Stimulated activated CD4-positive, alpha-beta T cell treated with anti-CD3 and anti-CD28 coated beads, Interleukin-1b, Interleukin-23, amount 100 ng/mL, for 24 hours (primary cell): Measurements from ENCODE around the gene ZSCAN26.
A peak's percentile ranks its signal among the peaks of the same experiment; 100 is the strongest.
"Not testable (repeated sequence)": the region's sequence is repeated elsewhere in the genome, so short reads cannot be mapped to it uniquely, and the experiment has no call there.

Experiments
- DNase-seq, 4 experiments: peaks; one replicate each; pipeline ENCODE4 v3.0.0-alpha.2; 2020; ENCODE audit warnings: low read depth in 4 of 4, low spot score in 1 of 4

The ZSCAN26 gene

DNA sequence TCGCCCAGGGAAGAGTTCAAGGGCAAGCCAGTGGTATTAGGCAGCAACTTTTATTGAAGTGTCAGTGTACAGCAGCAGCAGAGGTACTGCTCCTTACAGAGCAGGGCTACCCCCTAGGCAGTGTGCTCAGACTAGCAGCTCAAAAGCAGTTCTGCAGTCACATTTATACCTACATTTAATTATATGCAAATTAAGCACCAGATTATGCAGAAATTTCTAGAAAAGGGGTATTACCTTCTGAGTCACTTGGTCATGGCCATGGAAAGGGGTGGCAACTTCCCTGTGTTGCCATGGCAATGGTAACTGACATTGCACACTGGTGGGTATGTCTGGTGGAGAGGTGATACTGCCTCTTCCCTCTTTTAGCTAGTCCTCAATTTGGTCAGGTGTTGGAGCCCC, 12.8 kb upstream of the ZSCAN26 start:
- no peak for DNase-seq

DNA sequence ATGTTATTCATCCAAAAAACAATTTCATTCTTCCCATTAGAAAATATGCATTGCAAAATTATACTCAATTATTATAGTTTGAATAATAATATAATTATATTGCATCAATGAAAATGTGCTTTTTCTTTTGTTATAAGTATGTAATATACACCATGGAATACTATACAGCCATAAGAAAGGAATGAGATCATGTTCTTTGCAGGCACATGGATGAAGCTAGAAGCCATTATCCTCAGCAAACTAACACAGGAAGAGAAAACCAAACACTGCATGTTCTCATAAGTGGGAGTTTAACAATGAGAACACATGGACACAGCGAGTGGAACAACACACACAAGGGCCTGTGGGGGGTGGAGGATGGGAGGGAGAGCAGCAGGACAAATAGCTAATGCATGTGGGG, 9.9 kb upstream of the ZSCAN26 start:
- no peak for DNase-seq

DNA sequence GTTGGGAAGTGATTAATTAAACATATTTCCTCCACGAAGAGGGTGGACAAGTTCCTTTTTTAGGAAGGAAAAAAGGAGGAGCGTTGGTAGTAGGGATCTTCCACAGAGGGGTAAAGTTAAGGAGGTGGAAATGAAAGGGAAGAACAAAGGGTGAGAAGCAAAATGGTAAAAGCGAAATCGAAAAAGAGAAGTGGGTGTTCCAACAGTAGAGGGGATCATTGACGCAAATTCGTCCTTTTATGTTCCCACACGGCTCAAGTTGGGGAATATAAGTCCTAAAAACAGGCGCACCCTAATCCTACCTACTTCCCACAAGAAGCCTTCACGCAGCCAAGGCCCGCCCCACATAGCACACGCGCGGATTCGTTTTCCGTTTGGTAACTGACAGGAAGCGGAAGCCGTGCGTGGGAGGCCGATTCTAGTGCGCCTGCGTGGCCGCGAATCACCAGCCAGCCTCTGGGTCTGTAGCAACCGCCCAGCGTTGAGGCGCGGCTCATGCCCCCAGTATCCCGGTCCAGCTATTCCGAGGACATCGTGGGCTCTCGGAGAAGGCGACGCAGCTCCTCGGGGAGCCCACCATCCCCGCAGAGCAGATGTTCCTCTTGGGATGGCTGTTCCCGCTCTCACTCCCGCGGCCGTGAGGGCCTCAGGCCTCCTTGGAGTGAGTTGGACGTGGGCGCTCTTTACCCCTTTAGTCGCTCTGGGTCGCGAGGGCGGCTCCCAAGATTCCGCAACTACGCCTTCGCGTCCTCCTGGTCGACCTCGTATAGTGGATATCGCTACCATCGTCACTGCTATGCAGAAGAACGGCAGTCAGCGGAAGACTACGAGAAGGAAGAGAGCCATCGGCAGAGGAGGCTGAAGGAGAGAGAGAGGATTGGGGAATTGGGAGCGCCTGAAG, 7.8 kb upstream of the ZSCAN26 start, which contains the start of gene NKAPL:
Gene NKAPL (plus strand): TSS at position 421 of the 901 bp plus-strand sequence. CDS start 75 bp downstream, at position 496.
- peak in 3 of 4 experiments; percentile 38 to 46 (median 40) for DNase-seq

DNA sequence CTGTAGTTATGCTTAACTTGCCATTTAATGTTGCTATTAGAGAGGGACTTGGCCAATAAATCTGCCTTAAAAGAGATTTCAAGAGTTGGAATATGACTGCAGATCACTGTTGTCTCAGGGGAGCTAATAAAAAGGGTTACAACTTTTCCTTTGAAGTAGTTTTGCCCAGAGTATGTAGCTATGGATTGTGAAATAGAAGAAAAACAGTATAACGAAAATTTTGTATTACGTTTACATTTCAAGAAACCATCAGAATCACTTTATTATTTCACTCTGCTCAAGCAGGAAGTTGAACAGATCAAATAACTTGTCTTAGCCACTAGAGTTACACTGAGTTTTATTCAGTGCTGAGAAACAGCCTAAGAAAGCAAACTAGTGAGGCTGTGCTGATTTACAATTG, 3.0 kb upstream of the ZSCAN26 start:
- no peak for DNase-seq

DNA sequence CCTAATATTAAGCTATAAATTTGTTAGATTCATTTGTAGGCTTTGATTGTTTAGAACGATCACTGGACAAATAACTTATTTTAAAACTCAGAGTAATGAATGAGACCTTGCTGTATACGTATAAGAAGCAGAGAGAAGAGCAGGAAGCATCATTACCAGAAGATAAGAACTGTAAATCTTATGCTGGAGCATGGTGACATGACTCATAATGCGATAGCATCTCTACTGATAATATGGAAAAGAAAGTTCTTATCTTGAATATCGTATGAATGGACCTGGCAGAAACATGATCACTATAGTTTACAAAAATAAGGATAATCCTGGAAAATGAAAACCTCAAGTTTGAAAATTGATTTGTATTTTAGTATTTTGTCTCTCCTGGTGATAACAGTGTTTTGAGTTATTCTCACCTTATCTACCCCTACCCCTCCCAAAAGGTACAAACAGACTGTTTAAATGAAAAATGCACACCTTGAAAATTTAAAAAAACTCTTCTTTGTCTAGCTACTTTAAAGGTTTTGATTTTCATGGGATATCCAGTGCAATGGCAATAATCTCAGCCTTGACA, 2.0 kb upstream of the ZSCAN26 start:
- DNase-seq, result no peak

DNA sequence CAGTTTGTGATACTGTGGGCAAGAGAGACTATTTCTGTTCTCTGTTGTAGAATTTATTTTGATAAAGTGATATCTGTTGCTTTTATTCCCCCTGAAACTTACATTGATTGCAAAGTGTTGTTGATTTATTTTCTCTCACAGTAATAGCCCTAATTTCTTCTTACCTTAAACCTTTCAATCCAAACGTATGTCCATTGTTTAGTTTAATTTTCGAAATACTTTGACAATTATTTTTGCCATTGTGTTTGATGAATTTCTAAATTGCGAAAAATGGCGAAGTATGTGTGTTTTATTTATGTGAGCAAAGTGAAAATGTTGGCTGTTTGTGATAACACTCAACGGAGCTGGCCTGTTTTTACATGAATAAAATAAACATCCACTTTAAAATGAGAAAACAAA, 381 bp upstream of the ZSCAN26 start:
- no peak for DNase-seq

DNA sequence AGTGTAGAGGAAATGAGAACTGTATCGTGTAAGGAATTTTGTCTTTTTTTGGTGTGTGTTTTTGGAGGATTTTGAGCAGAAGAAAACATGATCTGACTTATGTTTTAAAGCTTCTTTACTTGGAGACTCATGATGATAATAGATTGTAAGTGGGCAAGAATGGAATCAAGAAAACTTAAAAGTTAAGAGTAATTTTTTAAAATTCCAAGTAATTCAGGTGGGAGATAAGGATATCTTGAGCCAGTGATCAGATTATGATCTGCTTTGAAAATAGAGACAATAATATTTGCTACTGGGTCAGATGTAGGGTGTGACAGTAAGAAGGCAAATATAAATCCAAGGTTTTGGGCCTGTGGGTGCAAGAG, 734 bp downstream of the ZSCAN26 start:
- DNase-seq, result no peak

DNA sequence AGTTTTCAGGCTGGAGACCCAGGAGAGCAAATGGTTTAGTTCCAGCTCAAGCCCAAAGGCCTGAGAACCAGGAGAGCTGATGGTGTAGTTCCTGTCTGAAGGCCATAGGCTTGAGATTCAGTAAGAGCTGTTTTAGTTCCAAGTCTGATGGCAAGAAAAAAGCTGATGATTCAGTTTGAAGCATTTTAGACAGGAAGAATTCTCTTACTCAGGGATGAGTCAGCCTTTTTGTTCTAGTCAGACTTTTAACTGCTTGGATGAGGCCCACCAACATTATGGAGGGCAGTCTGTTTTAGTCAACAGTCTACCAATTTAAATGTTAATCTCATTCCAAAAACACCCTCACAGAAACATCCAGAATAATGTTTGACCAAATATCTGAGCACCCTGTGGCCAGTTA, 2.5 kb downstream of the ZSCAN26 start:
- DNase-seq, result no peak

DNA sequence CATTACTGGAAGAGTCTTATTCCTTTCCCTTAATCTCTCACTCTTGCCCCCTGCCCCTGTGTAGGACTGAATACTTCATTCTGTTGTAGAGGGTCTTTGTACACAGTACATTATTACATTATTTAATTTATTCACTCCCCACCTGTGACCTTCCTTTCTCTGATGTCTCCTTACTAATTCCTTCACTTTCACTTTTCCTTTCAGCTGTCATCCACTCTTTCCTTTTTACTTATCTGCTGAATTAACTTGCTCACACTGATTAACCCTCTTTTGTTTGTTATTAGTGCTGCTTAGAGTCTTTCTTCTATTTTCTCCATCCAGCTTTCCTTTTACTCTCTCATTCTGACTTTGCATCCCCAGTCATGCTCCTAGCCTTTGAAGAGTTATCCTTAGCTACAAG, 7.9 kb downstream of the ZSCAN26 start:
- no peak for DNase-seq

DNA sequence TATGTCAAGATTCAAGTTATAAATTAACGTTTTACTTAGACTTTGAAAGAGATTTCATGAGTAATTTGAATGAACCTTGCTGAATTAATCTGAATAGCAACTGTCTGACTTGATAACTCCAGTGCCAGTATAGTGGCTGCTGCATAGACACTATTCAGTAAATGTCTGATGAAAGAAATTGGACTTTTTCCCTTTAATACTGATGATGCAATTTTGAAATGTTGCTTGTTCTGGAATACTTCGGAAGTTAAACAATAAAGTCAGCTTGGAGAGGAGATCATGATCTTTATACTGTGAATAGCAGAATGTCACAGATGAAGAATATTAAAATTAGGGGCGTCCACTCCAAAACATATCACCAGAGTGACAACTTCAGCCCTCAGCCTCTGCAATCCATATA, 10.8 kb downstream of the ZSCAN26 start:
- DNase-seq, result no peak

DNA sequence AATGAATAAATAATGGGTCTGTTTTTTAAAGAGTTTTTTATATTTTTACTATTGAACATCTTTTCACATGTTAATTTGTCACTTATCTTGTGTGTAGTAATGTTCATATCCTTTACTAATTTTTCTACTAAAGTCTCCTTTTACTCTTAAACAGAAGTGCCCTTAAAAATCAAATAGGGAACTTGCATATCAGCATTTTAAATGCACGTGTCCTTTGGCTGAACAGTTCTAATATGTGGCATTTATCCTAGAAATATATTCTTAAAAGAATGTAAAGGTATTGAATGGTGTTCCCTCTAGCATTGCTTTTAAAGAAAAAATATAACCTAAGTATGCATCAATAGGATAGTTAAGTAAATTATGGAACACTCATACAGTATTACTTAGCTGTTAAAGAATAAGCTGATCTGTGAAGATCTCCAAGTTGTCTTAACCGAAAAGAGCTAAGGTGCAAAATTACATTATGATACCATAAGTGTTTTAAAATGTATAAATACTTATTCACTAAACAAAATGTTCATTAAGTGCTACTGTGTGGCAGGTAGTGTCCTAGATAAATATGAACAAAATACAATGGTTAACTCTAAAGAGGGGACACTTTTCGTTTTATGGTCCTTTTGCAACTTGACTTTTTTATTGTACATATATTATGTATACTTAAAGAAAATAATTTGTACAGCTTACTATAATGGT, 13.8 kb downstream of the ZSCAN26 start:
- no peak for DNase-seq

DNA sequence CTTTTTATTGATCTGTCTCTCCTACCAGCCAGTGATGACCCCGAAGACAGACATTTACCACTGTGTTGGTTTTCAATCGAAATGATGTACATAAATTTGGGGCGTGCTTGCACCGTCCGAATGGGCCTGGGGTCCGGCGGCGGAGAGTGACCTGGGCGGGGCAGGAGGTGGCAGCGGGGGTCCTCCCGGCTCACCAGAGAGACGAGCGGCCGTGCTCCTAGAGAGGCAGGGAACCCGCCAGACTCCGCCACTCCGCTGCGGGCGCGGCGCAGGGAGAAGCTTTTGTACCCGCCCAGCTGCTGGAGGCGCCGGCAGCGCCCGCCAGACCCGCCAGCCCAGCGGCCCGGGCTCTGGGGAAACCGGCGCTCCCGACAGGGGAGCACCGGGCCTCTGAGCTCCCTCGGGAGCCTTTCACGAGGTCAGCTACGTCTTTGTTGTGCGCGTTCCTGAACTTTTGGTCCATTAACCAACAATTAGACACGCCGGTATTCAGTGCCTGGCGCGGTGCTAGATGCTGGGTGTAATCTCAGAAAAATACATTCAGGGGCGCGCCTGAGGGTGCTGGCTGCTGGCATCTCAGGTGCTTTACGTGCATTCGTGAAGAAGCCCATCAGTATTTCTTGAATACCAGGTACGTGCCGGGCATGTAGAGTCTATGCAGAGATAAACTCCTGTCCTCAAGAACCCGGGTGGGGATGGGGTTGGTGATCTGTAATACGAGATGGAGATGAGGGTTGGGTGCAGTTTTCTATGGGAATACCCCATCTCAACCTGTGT, 14.5 kb downstream of the ZSCAN26 start, which contains the start of gene PGBD1:
Gene PGBD1 (plus strand): TSS at position 285 of the 777 bp plus-strand sequence. CDS start 2,242 bp downstream, outside the sequence.
- peak in 2 of 4 experiments; percentile 52 to 54 for DNase-seq

DNA sequence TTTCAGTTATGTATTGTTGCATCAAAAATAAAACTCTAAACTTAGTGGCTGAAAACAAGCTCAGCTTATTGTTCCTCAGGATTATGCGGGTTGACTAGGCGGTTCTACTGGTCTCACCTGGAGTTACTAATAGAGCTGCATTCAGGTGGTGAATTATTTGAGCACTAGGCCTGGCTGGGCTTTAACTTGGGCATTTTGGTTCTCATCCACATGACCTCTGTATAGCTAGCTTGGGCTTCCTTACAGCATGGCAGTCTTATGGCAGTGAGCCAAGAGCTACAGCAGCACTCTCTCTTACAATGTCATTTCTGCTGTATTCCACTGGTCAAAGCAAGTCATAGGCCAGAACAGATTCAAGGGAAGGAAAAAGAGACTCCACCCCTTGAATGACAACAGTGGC, 16.0 kb downstream of the ZSCAN26 start:
- DNase-seq, result no peak

DNA sequence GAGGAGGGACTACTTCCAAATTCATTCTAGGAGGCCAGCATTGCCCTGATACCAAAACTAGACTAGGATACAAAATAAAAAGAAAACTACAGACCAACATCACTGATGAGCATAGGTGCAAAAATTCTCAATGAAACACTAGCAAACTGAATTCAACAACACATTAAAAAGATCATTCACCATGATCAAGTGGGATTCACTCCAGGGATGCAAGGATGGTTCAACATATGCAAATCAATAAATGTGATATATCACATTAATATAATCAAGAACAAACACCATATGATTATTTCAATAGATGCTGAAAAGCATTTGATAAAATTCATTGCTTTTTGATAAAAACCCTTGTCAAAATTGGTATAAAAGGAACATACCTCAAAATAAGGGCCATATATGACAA, 24.6 kb downstream of the ZSCAN26 start:
- no peak for DNase-seq

DNA sequence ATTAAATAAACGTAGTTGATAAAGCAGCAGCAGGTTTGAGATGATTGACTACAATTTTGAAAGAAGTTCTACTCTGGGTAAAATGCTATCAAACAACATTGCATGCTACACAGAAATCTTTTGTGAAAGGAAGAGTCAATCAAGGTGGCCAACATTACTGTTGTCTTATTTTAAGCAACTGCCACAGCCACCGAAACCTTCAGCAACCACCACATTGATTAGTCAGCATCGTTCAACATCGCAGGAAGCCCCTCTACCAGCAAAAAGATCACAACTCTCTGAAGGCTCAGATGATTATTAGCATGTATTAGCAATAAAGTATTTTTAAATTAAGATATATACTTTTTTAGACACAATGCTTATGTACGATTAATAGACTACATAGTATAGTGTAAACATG, 28.4 kb downstream of the ZSCAN26 start:
- DNase-seq, result no peak

DNA sequence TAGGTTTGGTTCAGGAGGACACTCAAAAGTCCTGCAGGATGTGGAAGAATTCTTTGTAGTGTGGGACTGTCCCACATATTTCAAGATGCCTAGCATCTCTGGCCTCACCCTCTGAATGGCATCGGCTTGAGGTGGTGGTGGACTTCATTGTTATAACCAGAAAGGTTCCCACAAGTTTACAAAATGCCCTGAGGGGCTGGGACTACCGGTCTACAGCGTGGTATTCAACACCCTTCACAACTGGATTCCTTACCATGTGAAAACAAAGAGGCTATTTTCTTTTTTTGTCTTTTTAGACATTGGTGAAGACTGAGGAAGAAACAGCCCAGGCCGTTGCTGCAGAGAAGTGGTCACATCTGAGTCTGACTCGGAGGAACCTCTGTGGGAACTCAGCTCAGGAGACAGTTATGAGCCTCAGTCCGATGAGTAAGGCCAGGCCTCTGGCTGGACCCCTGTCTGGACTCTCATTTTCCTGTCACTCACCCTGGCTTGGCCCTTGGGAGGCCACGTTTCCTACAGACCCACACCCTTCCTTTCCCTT, 29.6 kb downstream of the ZSCAN26 start:
- no peak for DNase-seq

DNA sequence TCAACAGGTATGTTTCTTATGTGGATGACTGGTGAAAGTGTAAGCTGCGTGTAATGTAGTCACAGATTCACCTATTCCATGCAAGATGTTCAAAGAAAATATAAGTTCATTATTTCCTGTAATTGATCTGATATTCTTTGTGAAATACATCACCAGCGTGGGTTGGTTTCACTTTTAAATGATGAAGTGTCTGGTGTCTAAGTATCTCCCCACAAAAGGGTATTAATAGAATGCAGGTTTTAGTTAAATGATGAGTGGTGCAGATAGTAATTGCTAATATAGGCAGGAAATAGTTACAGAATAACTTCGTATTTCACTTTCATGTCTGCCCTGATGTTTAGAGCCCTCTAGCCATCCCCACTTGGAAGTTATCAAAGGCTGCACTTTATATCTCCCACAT, 36.6 kb downstream of the ZSCAN26 start:
- DNase-seq, result no peak

DNA sequence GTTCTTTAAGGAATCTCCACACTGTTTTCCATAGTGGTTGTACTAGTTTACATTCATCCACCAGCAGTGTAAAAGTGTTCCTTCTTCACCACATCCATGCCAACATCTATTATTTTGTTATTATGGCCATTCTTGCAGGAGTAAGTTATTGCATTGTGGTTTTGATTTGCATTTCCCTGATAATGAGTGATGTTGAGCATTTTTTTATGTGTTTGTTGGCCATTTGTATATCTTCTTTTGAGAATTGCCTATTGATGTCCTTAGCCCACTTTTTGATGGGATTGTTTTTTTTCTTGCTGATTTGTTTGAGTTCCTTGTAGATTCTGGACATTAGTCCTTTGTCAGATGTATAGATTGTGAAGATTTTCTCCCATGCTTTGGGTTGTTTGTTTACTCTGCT, 39.4 kb downstream of the ZSCAN26 start:
- DNase-seq, result not testable (repeated sequence)

DNA sequence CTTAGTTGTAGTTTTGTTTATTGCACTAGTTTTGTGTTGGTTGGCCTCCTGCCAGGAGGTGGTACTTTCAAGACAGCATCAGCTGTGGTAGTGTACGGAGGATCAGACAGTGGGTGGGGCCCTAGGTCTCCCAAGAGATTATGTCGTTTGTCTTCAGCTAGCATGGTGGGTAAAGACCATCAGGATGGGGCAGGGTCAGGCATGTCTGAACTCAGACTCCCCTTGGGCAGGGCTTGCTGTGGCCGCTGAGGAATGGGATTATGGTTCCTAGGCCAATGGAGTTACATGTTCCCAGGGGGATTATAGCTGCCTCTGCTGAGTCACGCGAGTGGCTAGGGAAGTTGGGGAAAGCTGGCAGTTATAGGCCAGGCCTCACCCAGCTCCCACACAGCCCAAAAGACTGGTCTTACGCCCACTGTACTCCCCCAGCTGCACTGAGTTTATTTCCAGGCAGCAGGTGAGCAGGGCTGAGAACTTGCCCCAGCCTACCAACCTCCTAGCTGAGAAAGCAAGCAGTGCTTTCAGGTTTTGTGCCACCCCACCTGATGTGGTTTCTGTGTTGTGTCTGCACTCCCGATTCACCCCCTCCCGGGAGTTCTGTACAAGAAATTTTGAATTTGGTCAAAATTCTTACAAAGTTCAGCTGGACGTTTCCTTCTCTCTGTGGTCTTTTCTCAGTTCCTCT, 44.3 kb downstream of the ZSCAN26 start:
- no peak for DNase-seq

DNA sequence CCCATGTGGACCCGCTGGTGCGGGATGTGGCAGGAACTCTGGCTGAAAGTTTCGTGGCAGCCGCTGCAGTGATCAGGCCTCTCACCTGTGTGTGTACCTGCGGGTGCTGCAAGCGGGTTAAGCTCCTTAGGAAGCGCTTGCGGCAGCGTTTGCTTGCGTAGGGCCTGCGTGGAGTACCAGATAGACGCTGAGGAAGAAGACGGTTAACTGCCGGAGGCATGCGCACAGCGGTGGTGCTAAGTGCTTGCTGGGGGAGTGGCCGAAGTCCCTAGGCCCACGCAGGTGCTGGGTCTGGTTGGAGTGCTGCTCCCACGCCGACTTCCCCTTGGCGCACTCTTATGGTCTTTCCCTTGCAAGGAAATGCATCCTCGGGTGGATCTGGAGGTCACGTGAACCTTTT, 46.0 kb downstream of the ZSCAN26 start:
- no peak for DNase-seq
